ENCODE data around the gene PDGFC.

DNA sequence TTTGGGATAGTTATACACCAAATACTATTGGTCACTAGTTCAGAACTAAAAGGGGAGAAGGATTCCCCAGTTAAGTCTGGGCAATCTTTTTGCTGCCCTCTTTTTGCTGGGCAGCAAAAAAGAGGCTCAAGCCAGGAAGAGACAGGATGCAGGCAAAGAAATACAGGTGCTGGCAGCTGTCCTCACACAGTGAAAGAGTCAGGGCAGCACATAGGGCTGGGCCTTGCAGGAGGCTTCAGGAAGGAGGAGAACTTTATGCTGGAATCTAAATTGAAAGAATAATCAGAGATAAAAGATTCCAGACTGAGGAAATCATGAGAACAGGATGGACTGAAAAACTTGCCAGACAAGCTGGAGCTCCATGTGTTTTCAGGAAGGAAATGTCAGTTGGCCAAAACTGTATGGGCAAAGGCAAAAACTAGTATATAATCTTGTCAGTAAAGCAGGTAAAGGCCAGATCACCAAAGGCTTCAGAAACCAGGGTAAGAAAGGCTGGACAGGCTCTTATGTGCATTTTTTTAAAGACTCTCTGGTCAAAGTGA, 46.8 kb downstream of the PDGFC start:
- TF ChIP-seq, protein P1, sequence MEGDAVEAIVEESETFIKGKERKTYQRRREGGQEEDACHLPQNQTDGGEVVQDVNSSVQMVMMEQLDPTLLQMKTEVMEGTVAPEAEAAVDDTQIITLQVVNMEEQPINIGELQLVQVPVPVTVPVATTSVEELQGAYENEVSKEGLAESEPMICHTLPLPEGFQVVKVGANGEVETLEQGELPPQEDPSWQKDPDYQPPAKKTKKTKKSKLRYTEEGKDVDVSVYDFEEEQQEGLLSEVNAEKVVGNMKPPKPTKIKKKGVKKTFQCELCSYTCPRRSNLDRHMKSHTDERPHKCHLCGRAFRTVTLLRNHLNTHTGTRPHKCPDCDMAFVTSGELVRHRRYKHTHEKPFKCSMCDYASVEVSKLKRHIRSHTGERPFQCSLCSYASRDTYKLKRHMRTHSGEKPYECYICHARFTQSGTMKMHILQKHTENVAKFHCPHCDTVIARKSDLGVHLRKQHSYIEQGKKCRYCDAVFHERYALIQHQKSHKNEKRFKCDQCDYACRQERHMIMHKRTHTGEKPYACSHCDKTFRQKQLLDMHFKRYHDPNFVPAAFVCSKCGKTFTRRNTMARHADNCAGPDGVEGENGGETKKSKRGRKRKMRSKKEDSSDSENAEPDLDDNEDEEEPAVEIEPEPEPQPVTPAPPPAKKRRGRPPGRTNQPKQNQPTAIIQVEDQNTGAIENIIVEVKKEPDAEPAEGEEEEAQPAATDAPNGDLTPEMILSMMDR (IDR thresholded peaks at IDR 0.05; ENCODE audit: low read length): no peak
- TF ChIP-seq EZH2 (optimal IDR thresholded peaks at IDR 0.05; ENCODE audit: low read depth, low read length): no peak

All from MM.1S (cell line).